ENCODE data around the gene SLC12A5. TPM values are rescaled to one million over a fixed set of nuclear protein-coding genes. Genes with fewer than 3 reads are reported as not detected.
A peak's percentile ranks its signal among the peaks of the same experiment; 100 is the strongest.

Gene SLC12A5
- total and polyA plus RNA-seq, 9 of the 15 experiments (the other 6 are each of a cell fraction or from before 2014, with no cell fraction given), result 0.36 to 7.5 (median 2.1) TPM

DNA sequence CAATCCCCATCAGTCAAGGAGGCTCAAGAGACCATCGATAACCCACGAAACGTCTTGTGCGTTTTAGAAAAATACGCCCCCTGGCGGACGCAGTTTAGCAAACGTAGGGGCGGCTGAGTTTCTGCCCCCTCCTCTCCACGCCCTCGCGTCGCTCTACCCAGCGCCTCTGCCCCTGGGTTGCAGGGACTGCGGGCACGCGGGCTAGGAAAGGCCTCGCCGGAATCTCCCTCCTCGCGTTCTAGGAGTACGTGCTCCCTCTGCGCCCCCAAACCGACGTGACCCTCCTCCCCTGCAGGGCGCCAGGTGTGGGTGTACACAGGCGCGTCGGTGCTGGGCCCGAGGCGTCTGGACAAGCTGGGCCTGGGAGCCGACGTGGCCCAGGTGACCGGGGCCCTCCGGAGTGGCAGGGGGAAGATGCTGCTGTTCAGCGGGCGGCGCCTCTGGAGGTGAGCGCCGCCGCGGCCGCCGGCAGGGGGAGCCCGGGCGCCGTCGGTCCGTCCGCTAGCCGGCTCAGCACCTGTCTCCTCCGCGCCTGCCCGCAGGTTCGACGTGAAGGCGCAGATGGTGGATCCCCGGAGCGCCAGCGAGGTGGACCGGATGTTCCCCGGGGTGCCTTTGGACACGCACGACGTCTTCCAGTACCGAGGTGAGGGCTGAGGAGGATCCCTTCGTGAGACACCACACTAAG lies 15.0 kb upstream of the SLC12A5 start (continued):
- TF ChIP-seq ZNF699 (CRISPR knock-in tag; IDR thresholded peaks at IDR 0.05; ENCODE audit: insufficient replicate concordance), result no peak
- TF ChIP-seq, protein P1, sequence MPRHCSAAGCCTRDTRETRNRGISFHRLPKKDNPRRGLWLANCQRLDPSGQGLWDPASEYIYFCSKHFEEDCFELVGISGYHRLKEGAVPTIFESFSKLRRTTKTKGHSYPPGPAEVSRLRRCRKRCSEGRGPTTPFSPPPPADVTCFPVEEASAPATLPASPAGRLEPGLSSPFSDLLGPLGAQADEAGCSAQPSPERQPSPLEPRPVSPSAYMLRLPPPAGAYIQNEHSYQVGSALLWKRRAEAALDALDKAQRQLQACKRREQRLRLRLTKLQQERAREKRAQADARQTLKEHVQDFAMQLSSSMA (CRISPR knock-in tag; IDR thresholded peaks at IDR 0.05), result no peak
- TF ChIP-seq MYBL2 (IDR thresholded peaks at IDR 0.05; ENCODE audit: low read depth), result no peak
- TF ChIP-seq MYBL2 (CRISPR knock-in tag; IDR thresholded peaks at IDR 0.05; ENCODE audit: borderline replicate concordance), result no peak
- no peak for TF ChIP-seq EP400 (IDR thresholded peaks at IDR 0.05)
- TF ChIP-seq CREBBP (IDR thresholded peaks at IDR 0.05; ENCODE audit: low read depth, low read length), result no peak
- TF ChIP-seq FOXA1 (IDR thresholded peaks at IDR 0.05; ENCODE audit: borderline replicate concordance), result no peak
- TF ChIP-seq, protein P2, sequence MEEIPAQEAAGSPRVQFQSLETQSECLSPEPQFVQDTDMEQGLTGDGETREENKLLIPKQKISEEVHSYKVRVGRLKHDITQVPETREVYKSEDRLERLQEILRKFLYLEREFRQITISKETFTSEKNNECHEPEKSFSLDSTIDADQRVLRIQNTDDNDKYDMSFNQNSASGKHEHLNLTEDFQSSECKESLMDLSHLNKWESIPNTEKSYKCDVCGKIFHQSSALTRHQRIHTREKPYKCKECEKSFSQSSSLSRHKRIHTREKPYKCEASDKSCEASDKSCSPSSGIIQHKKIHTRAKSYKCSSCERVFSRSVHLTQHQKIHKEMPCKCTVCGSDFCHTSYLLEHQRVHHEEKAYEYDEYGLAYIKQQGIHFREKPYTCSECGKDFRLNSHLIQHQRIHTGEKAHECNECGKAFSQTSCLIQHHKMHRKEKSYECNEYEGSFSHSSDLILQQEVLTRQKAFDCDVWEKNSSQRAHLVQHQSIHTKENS (CRISPR knock-in tag; IDR thresholded peaks at IDR 0.05), result no peak
- TF ChIP-seq NFIC (IDR thresholded peaks at IDR 0.05), result peak; percentile 55; the same call in 1 of the 2 replicates
- no peak for TF ChIP-seq XRCC3 (IDR thresholded peaks at IDR 0.05)
- no peak for TF ChIP-seq ZNF668 (CRISPR knock-in tag; IDR thresholded peaks at IDR 0.05)
- TF ChIP-seq NR2C1 (IDR thresholded peaks at IDR 0.05), result no peak
- no peak for TF ChIP-seq NR2C1 (tag; IDR thresholded peaks at IDR 0.05)
- TF ChIP-seq ZFX (CRISPR knock-in tag; IDR thresholded peaks at IDR 0.05), result 0 out of 2 replicates have a peak, but pooled peaks have one; percentile 23
- TF ChIP-seq NCOA2 (IDR thresholded peaks at IDR 0.05; ENCODE audit: partially characterized antibody in 2 of 2), result no peak
- no peak; the same call in 1 of the 2 replicates for TF ChIP-seq EHMT2 (IDR thresholded peaks at IDR 0.05)
- no peak for TF ChIP-seq BRCA1 (IDR thresholded peaks at IDR 0.05)
- TF ChIP-seq BRCA1 (CRISPR knock-in tag; IDR thresholded peaks at IDR 0.05), result no peak
- TF ChIP-seq KLF16 (IDR thresholded peaks at IDR 0.05), result 0 out of 2 replicates have a peak, but pooled peaks have one; percentile 34
- TF ChIP-seq, protein P3, sequence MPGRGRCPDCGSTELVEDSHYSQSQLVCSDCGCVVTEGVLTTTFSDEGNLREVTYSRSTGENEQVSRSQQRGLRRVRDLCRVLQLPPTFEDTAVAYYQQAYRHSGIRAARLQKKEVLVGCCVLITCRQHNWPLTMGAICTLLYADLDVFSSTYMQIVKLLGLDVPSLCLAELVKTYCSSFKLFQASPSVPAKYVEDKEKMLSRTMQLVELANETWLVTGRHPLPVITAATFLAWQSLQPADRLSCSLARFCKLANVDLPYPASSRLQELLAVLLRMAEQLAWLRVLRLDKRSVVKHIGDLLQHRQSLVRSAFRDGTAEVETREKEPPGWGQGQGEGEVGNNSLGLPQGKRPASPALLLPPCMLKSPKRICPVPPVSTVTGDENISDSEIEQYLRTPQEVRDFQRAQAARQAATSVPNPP (IDR thresholded peaks at IDR 0.05; ENCODE audit: borderline replicate concordance, insufficient read depth, insufficient read length), result no peak
- TF ChIP-seq EP300 (IDR thresholded peaks at IDR 0.05; ENCODE audit: low read length), result no peak
- no peak for TF ChIP-seq RBM15 (IDR thresholded peaks at IDR 0.05; ENCODE audit: insufficient read depth, low read length)
- TF ChIP-seq, protein P4, sequence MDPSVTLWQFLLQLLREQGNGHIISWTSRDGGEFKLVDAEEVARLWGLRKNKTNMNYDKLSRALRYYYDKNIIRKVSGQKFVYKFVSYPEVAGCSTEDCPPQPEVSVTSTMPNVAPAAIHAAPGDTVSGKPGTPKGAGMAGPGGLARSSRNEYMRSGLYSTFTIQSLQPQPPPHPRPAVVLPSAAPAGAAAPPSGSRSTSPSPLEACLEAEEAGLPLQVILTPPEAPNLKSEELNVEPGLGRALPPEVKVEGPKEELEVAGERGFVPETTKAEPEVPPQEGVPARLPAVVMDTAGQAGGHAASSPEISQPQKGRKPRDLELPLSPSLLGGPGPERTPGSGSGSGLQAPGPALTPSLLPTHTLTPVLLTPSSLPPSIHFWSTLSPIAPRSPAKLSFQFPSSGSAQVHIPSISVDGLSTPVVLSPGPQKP (CRISPR knock-in tag; IDR thresholded peaks at IDR 0.05), result no peak
- TF ChIP-seq, protein P5, sequence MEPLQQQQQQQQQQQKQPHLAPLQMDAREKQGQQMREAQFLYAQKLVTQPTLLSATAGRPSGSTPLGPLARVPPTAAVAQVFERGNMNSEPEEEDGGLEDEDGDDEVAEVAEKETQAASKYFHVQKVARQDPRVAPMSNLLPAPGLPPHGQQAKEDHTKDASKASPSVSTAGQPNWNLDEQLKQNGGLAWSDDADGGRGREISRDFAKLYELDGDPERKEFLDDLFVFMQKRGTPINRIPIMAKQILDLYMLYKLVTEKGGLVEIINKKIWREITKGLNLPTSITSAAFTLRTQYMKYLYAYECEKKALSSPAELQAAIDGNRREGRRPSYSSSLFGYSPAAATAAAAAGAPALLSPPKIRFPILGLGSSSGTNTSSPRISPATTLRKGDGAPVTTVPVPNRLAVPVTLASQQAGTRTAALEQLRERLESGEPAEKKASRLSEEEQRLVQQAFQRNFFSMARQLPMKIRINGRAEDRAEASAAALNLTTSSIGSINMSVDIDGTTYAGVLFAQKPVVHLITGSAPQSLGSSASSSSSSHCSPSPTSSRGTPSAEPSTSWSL (CRISPR knock-in tag; IDR thresholded peaks at IDR 0.05; ENCODE audit: borderline replicate concordance), result no peak
- TF ChIP-seq KHSRP (IDR thresholded peaks at IDR 0.05), result no peak
- TF ChIP-seq MECOM (CRISPR knock-in tag; IDR thresholded peaks at IDR 0.05), result no peak

Measured in K562 (cell line).